Astrocyte (in vitro differentiated cells and primary cell): ENCODE results near the gene FER1L5. TPM values are rescaled to one million over a fixed set of nuclear protein-coding genes. Genes with fewer than 3 reads are reported as not detected.

Experiments used
- DNase-seq: peaks from one replicate; pipeline ENCODE4 v3.0.0-alpha.2; 2010; ENCODE audit warnings: low read depth
- FAIRE-seq: peaks from 2 replicates; lab custom pipeline; 2011; peaks lifted over from hg19 to GRCh38; lab: Jason Lieb, UNC
- H2AFZ ChIP-seq: 2 replicates; pipeline ENCODE4 v1.6.0; 2012; ENCODE audit warnings: low read depth, low read length, inconsistent platforms
- H3K27ac ChIP-seq: 2 replicates; pipeline ENCODE4 v1.5.1; 2011; ENCODE audit warnings: low read depth, low read length, inconsistent platforms
- H3K27me3 ChIP-seq: 2 replicates; pipeline ENCODE4 v1.6.0; 2011; ENCODE audit warnings: low read length, inconsistent platforms; ENCODE audit not compliant: insufficient read depth
- H3K36me3 ChIP-seq: 2 replicates; pipeline ENCODE4 v1.5.1; 2011; ENCODE audit warnings: low read length, inconsistent platforms; ENCODE audit not compliant: insufficient read depth
- H3K4me1 ChIP-seq: 2 replicates; pipeline ENCODE4 v1.5.1; 2011; ENCODE audit warnings: low read length, inconsistent platforms; ENCODE audit not compliant: insufficient read depth
- H3K4me2 ChIP-seq: 2 replicates; pipeline ENCODE4 v1.6.0; 2012; ENCODE audit warnings: low read length, inconsistent platforms
- H3K4me3 ChIP-seq: 2 replicates; pipeline ENCODE4 v1.5.1; 2011; ENCODE audit warnings: low read depth, mild to moderate bottlenecking, low read length, inconsistent platforms; ENCODE audit not compliant: insufficient read depth
- H3K79me2 ChIP-seq: 2 replicates; pipeline ENCODE4 v1.6.0; 2012; ENCODE audit warnings: mild to moderate bottlenecking, low read length, inconsistent platforms; ENCODE audit not compliant: insufficient read depth
- H3K9ac ChIP-seq: 2 replicates; pipeline ENCODE4 v1.6.0; 2012; ENCODE audit warnings: mild to moderate bottlenecking, low read length, inconsistent platforms
- H3K9me3 ChIP-seq: 2 replicates; pipeline ENCODE4 v1.5.1; 2012; ENCODE audit warnings: low read depth, mild to moderate bottlenecking, low read length, inconsistent platforms; ENCODE audit not compliant: insufficient read depth
- H4K20me1 ChIP-seq: 2 replicates; pipeline ENCODE4 v1.6.0; 2012; ENCODE audit warnings: low read length, inconsistent platforms; ENCODE audit not compliant: insufficient read depth
- H3K27ac Mint-ChIP-seq: one replicate; pipeline ENCODE4 v1.8.0; 2021; ENCODE audit warnings: mild to moderate bottlenecking, mixed read lengths; ENCODE audit not compliant: unreplicated experiment
- H3K27me3 Mint-ChIP-seq: one replicate; pipeline ENCODE4 v1.8.0; 2021; ENCODE audit warnings: low read depth, mixed read lengths; ENCODE audit not compliant: unreplicated experiment
- H3K36me3 Mint-ChIP-seq: one replicate; pipeline ENCODE4 v1.8.0; 2021; ENCODE audit warnings: low read depth, mixed read lengths; ENCODE audit not compliant: unreplicated experiment
- H3K4me1 Mint-ChIP-seq: one replicate; pipeline ENCODE4 v1.8.0; 2021; ENCODE audit warnings: low read depth, mixed read lengths; ENCODE audit not compliant: unreplicated experiment
- H3K4me3 Mint-ChIP-seq: one replicate; pipeline ENCODE4 v1.8.0; 2021; ENCODE audit warnings: mild to moderate bottlenecking, moderate library complexity, mixed read lengths; ENCODE audit not compliant: unreplicated experiment
- H3K9me3 Mint-ChIP-seq: one replicate; pipeline ENCODE4 v1.8.0; 2021; ENCODE audit warnings: mild to moderate bottlenecking, mixed read lengths; ENCODE audit not compliant: unreplicated experiment
- EZH2 ChIP-seq: IDR thresholded peaks from 2 replicates; pipeline ENCODE4 v1.6.1; 2012; ENCODE audit warnings: mild to moderate bottlenecking, low read length, inconsistent platforms; ENCODE audit not compliant: insufficient read depth
- total RNA-seq: library from RNA; stranded (reverse); gene quantifications from 2 replicates; pipeline ENCODE4 v1.2.1, GENCODE V29; 2021
- TF ChIP-seq, protein P1 (sequence below): IDR thresholded peaks from 2 replicates; pipeline ENCODE4 v1.5.1; 2011; ENCODE audit warnings: low read depth, mild to moderate bottlenecking, inconsistent platforms, low read length, moderate library complexity; ENCODE audit not compliant: insufficient read depth

The FER1L5 gene
- total RNA-seq, 1 donor from 2014 or later = 0.16 TPM

DNA sequence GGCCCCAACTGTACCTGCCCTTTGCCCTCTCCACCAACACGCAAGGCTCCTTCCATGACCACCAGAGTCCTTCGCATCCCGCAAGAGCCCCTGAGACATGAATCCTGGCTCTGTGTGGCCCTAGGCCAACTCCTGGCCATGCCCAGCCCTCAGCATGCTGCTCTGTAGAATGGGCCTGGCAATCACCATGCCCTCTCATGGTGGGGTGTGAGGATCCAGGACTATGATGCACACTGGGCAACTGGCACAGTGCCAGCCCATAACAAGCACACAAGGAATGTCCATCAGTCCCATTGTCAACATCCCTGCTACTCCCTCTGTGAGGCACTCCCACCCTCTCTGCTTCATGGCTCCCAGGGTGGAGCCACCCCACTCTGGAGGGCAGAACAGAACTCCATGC lies 44.7 kb downstream of the FER1L5 start:
- DNase-seq = no peak
- Mint-ChIP-seq H3K4me1 (peaks cover 4% of the 10 kb centered on the region), H3K36me3 (no peaks in the 10 kb centered on the region), H3K27ac (no peak overlapping the region), H3K9me3 (no peaks in the 10 kb centered on the region), H3K4me3 (no peak overlapping the region), H3K27me3 (peaks cover 16% of the 10 kb centered on the region)
- no peaks in the 10 kb centered on the region for H4K20me1 ChIP-seq
- no peak overlapping the region for H3K4me3 ChIP-seq
- no peak overlapping the region for H3K9ac ChIP-seq
- H3K36me3 ChIP-seq = no peaks in the 10 kb centered on the region
- H3K27ac ChIP-seq = no peak overlapping the region
- H3K9me3 ChIP-seq = no peaks in the 10 kb centered on the region
- H3K79me2 ChIP-seq = no peaks in the 10 kb centered on the region
- no peak overlapping the region for H2AFZ ChIP-seq
- H3K4me1 ChIP-seq = no peaks in the 10 kb centered on the region
- FAIRE-seq = no peak
- no peak overlapping the region for H3K4me2 ChIP-seq
- TF ChIP-seq, protein P1, sequence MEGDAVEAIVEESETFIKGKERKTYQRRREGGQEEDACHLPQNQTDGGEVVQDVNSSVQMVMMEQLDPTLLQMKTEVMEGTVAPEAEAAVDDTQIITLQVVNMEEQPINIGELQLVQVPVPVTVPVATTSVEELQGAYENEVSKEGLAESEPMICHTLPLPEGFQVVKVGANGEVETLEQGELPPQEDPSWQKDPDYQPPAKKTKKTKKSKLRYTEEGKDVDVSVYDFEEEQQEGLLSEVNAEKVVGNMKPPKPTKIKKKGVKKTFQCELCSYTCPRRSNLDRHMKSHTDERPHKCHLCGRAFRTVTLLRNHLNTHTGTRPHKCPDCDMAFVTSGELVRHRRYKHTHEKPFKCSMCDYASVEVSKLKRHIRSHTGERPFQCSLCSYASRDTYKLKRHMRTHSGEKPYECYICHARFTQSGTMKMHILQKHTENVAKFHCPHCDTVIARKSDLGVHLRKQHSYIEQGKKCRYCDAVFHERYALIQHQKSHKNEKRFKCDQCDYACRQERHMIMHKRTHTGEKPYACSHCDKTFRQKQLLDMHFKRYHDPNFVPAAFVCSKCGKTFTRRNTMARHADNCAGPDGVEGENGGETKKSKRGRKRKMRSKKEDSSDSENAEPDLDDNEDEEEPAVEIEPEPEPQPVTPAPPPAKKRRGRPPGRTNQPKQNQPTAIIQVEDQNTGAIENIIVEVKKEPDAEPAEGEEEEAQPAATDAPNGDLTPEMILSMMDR = no peak
- TF ChIP-seq EZH2 = no peak
- H3K27me3 ChIP-seq = peaks cover 15% of the 10 kb centered on the region

DNA sequence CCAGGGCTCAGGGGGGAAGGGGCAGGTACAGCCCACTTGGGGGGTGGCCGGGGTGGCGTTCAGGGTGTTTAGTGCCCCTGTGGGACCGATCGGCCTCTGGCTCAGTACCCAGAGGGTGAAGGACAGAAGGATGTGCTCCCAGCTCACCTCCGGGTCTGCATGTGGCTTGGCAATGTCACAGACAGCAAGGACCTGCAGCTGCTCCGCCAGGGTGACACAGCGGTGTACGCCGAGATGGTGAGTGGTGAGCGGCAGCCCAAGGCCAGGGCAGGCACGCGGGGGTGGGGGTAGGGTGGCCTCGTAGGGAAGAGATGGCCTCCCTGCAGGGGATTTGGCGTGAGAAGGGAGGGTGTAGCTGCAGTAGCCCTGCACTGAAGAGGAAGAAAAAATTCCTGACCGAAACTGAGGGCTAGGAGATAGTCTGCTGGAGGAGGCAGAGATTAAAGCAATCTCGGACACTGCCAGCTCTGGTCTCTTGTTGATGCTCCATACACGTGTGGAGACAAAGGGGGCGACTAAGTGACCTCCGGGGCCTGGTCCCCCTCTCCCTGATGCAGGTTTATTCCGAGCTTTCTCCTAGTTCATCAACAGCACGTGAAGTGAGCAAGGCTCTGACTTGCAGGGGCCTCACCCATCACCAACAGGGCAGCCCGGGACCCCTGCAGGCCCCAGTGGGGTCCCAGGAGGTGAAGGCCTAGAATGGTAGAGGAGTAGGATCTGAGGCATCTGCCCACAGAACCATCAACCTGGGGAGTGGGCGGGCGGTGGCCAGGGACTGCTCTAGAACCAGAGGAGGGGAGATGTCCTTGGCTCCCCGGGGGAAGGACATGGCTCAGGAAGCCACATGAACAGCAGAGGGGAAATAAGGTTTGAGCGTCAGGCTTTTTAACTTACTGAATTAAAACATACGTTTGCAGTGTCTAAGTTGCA lies 45.4 kb downstream of the FER1L5 start:
- Mint-ChIP-seq H3K9me3 (no peaks in the 10 kb centered on the region), H3K27me3 (peaks cover 17% of the 10 kb centered on the region), H3K4me3 (no peak overlapping the region), H3K27ac (peak overlapping the region; percentile 47), H3K36me3 (no peaks in the 10 kb centered on the region), H3K4me1 (peaks cover 4% of the 10 kb centered on the region)
- Histone ChIP-seq H3K9me3 (no peaks in the 10 kb centered on the region), H3K36me3 (no peaks in the 10 kb centered on the region), H3K4me2 (no peak overlapping the region), H3K79me2 (no peaks in the 10 kb centered on the region), H4K20me1 (no peaks in the 10 kb centered on the region), H3K27ac (no peak overlapping the region), H3K27me3 (peaks cover 15% of the 10 kb centered on the region), H3K9ac (no peak overlapping the region), H3K4me1 (no peaks in the 10 kb centered on the region), H2AFZ (no peak overlapping the region), H3K4me3 (no peak overlapping the region)
- FAIRE-seq = no peak
- no peak for DNase-seq
- TF ChIP-seq EZH2 = no peak
- TF ChIP-seq, protein P1 = no peak
